Esophagus (tissue), 2 donors: ENCODE results near the gene SUCLG2. TPM values are rescaled to one million over a fixed set of nuclear protein-coding genes. Genes with fewer than 3 reads are reported as not detected.

Source experiments
- H3K27ac ChIP-seq, 2 donors: one replicate each; pipeline ENCODE4 v1.5.1; 2013; ENCODE audit warnings: low read depth in 2 of 2, mild to moderate bottlenecking in 2 of 2, inconsistent platforms in 1 of 2, low read length in 1 of 2, moderate library complexity in 1 of 2
- H3K27me3 ChIP-seq, 2 donors: one replicate each; pipeline ENCODE4 v1.6.1; 2013; ENCODE audit warnings: low read length in 2 of 2, control low read depth in 1 of 2, mild to moderate bottlenecking in 1 of 2; ENCODE audit not compliant: insufficient read depth in 2 of 2, control insufficient read depth in 1 of 2
- H3K36me3 ChIP-seq, 2 donors: one replicate each; pipeline ENCODE4 v1.6.1; 2013; ENCODE audit warnings: low read length in 1 of 2; ENCODE audit not compliant: control insufficient read depth in 2 of 2, insufficient read depth in 2 of 2
- H3K4me1 ChIP-seq, 2 donors: one replicate each; pipeline ENCODE4 v1.6.1; 2013; ENCODE audit warnings: low read length in 1 of 2; ENCODE audit not compliant: control insufficient read depth in 2 of 2, insufficient read depth in 2 of 2
- H3K4me3 ChIP-seq, 2 donors: one replicate each; pipeline ENCODE4 v1.5.1; 2013; ENCODE audit warnings: low read length in 2 of 2, mild to moderate bottlenecking in 2 of 2, low read depth in 1 of 2, moderate library complexity in 1 of 2
- H3K9me3 ChIP-seq, 2 donors: one replicate each; pipeline ENCODE4 v1.6.1; 2013; ENCODE audit warnings: mild to moderate bottlenecking in 2 of 2, low read depth in 1 of 2, low read length in 1 of 2, moderate library complexity in 1 of 2; ENCODE audit not compliant: control insufficient read depth in 2 of 2, insufficient read depth in 1 of 2
- WGBS, 2 donors: extraction: QIAGEN DNeasy Blood & Tissue Kit; methylation state at CpG; one replicate each; pipeline ENCODE4 v1.1.7; 2013; 5-methylcytosine and 5-hydroxymethylcytosine counted together
- polyA plus RNA-seq, 2 donors: library from polyadenylated mRNA; stranded (reverse); fragments of 200-250 nt; gene quantifications; one replicate each; pipeline ENCODE4 v1.2.3, GENCODE V29; 2013
- donor health status: healthy with polysubstance abuse.
- donor health status: Bipolar disorder and iron deficiency.

SUCLG2 gene
- polyA plus RNA-seq, 2 donors: 21.1 to 32.5 TPM

DNA sequence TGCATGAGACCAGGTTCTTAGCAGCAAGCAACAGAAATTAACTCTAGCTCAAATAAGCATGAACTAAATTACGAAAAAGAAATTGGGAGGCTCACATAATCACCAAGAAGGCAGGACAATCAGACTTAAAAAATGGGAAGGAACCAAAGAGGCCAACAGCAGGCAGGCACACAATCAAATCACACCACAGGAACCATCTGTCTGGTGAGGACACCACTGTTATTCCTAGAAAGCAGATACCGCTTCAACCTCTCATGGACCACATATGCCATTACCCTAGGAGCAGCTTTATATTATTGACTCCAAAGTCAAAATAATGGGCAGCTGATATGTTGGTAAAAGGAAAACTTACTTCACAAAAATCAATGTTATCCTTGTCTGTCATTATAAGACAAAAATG lies 51.6 kb downstream of the SUCLG2 start:
- no peaks in the 10 kb centered on the region for H3K27me3 ChIP-seq
- 90 to 93% methylated on average over 2 of the region's 2 CpGs for WGBS, 2 donors
- no peaks in the 10 kb centered on the region for H3K4me1 ChIP-seq

DNA sequence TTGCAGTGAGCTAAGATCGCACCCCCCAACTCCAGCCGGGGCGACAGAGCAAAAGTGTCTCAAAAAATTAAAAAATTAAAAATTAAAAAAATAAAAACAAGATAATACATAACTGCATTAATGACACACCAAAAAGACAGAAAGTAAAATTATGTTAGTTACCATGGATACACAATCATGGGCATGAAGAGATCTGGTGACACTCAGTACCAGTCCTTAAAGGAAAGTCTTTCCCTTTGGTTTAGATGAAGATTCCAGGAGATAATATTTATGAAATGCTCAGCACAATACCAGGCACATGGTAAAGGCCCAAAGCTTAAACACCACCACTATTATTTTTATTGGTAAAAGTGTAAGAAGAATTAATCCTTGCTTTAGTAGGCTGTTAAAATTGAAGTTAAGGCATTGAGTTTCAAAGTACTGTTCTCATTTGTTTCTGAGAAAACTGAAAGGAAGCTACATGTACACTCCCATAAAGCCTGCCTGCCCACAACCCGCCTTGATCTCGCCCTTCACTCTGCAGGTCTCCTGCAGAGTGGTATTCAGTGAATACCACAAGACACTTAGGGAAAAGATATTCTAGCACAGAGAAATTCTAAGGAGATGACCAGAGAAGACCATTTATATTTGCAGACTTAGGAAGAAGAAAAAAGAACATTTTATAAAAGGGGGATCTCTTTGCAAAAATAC lies 52.3 kb downstream of the SUCLG2 start:
- no peak overlapping the region for H3K27ac ChIP-seq
- WGBS, 2 donors: 91 to 94% methylated on average over 5 of the region's 5 CpGs
- no peaks in the 10 kb centered on the region for H3K4me1 ChIP-seq
- peaks cover 3 to 4% of the 10 kb centered on the region in 2 donors for H3K36me3 ChIP-seq
- H3K9me3 ChIP-seq: no peaks in the 10 kb centered on the region
- H3K27me3 ChIP-seq: no peaks in the 10 kb centered on the region
- no peak overlapping the region for H3K4me3 ChIP-seq

More for the DNA sequence above, 51.6 kb downstream of the SUCLG2 start:
- Histone ChIP-seq H3K9me3 (no peaks in the 10 kb centered on the region), H3K36me3 (peaks cover 3 to 5% of the 10 kb centered on the region in 2 donors), H3K4me3 (no peak overlapping the region), H3K27ac (no peak overlapping the region)

DNA sequence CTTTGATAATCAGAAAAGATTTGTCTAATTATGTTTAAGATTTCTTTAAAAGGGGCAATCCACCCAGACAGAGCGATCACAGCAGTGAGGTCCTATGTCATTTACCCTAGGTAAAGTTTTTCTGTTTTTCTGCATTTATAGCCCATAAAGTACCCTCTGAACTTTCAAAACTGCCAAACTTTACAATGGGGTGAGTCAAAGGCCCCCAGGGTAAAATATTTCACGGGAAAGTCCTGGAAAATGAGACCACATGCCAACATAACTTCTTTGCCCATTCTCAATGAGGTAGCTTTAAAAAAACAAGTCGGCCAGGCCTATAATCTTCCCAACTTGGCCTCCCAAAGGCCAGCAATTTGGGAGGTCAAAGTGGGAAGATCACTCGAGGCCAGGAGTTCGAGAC lies 53.0 kb downstream of the SUCLG2 start:
- 69 to 82% methylated on average over 5 of the region's 5 CpGs for WGBS, 2 donors
- Histone ChIP-seq H3K27me3 (no peaks in the 10 kb centered on the region), H3K36me3 (peaks cover 3% of the 10 kb centered on the region in 2 donors)

DNA sequence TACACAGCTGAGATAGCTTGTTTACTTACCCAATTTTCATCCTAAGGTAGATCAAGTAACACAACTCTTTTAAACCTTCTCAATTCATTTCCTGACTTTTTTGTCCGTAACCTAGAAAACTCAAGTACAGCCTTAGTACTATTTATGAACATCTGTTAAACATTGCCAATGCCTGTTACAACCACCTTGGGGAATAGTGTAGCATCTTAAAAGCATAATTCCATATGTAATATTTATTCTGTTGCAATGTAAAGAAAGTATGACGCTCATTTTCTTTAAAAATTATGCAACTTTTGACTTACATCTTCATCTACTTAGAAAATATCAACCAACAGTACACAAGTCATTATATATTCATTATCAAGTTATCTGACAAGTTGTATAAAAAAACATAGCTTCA lies 54.6 kb downstream of the SUCLG2 start:
- Histone ChIP-seq H3K27me3 (no peaks in the 10 kb centered on the region), H3K36me3 (peaks cover 3% of the 10 kb centered on the region in 2 donors), H3K4me3 (no peak overlapping the region), H3K4me1 (no peaks in the 10 kb centered on the region), H3K27ac (no peak overlapping the region), H3K9me3 (no peaks in the 10 kb centered on the region)
- whole genome bisulfite sequencing, 2 donors: 93 to 95% methylated on average over 2 of the region's 2 CpGs

More for the DNA sequence above, 53.0 kb downstream of the SUCLG2 start:
- no peaks in the 10 kb centered on the region for H3K9me3 ChIP-seq
- H3K4me1 ChIP-seq: no peaks in the 10 kb centered on the region
- no peak overlapping the region for H3K27ac ChIP-seq
- no peak overlapping the region for H3K4me3 ChIP-seq

DNA sequence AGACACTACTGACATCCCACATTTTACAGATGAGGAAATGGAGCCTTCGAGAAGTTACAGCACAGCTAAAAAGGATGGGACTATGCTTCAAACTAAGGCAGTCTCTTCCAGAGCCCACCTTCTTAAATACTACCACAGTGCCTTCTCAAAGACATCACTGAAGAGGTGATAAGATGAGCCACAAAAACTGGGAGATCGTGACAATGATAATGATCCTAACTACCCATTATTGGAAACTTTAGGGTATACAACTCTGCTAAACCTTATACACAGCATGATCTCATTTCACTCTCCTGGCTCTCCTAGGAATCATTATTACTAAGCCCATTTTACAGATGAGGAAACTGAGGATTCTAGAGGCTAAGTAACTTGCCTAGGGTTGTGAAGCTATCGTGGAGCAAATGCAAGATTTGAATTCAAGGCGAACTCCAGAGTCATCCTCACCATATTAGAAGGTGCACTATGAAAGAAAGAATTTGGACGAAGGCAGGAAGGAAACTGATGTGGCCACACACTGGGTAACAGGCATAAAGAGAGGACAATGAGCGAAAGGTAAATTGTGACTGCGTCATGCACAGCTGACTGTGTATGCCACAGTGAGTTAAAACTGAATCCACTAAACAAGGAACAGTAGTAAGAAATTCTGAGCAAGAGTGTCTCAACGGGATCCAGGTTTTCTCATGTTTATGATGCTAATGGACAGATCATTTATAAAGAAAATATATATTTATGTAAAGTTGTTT lies 55.4 kb downstream of the SUCLG2 start:
- peaks cover 3% of the 10 kb centered on the region in 2 donors for H3K36me3 ChIP-seq
- H3K4me1 ChIP-seq: no peaks in the 10 kb centered on the region
- H3K9me3 ChIP-seq: no peaks in the 10 kb centered on the region
- no peak overlapping the region for H3K4me3 ChIP-seq
- no peak overlapping the region for H3K27ac ChIP-seq
- WGBS, 2 donors: 92 to 94% methylated on average over 8 of the region's 8 CpGs
- no peaks in the 10 kb centered on the region for H3K27me3 ChIP-seq

DNA sequence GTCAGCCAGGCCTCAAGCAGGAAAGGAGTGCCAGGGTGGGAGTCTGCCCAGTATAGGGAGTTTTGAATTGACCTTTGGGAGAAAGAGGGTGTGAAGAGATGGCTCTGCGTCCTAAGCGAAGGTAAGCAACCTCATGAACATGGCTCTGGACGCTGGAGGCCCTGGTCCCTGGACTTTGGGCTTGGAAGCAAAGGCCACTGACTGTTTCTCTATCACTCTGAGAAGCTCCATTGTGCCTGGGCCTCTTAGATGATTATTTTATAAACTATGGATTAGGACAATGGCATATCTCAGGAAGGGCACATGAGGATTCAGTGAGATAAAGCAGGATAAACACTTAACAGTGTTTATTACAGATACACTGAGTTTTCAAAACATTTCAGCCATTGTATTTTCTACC lies 59.0 kb downstream of the SUCLG2 start:
- Histone ChIP-seq H3K36me3 (peaks cover 3% of the 10 kb centered on the region in 2 donors), H3K4me1 (peaks cover 0 to 3% of the 10 kb centered on the region in 2 donors)

DNA sequence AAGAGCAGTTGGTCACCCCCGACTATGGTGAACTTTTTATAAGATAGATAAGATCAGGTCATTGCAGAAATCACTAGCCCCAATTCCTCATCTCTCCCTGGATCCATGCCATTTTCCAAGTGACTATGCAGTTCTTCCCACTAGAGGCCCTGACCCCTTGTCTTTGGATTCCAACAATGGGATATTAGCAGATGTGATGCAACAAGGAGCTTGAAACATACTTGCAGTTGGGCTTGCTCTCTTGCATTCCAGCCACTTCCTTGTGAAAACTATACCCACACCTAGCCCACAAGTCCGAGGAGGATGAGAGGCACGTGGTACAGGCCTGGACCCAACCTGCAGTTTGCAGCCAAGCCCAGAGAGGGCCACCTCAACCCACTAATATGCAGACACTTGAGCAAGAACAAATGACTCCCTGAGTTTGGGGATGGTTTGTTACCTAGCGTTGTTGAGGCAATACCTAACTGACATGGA lies 60.6 kb downstream of the SUCLG2 start:
- no peaks in the 10 kb centered on the region for H3K27me3 ChIP-seq
- WGBS, 2 donors: 91 to 94% methylated on average over 4 of the region's 4 CpGs
- H3K27ac ChIP-seq: no peak overlapping the region
- no peak overlapping the region for H3K4me3 ChIP-seq
- H3K36me3 ChIP-seq: peaks cover 2% of the 10 kb centered on the region in 2 donors
- no peaks in the 10 kb centered on the region for H3K9me3 ChIP-seq
- H3K4me1 ChIP-seq: peaks cover 0 to 3% of the 10 kb centered on the region in 2 donors

More for the DNA sequence above, 59.0 kb downstream of the SUCLG2 start:
- no peaks in the 10 kb centered on the region for H3K27me3 ChIP-seq
- WGBS, 2 donors: 91 to 96% methylated on average over 3 of the region's 3 CpGs
- no peak overlapping the region for H3K27ac ChIP-seq
- no peaks in the 10 kb centered on the region for H3K9me3 ChIP-seq
- H3K4me3 ChIP-seq: no peak overlapping the region

DNA sequence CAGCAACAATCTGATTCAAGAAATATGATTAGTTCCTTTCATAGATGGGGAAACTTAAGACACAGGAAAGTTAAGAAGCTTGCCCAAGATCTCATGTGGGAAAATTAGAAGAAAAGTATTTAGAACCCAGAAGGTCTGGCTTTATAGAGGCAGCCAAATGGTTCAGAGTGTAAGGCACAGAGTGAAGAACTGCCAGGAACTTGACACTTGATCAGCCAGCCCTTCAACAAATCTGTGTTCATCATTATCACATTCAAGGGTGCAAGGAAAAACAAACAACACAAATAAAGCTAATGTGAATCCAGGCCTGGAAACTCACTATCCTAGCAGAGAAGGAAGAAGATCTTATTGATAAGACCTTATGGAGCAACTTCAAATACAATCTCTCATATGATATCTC lies 62.4 kb downstream of the SUCLG2 start:
- H3K27ac ChIP-seq: no peak overlapping the region
- no peak overlapping the region for H3K4me3 ChIP-seq
- peaks cover 0 to 2% of the 10 kb centered on the region in 2 donors for H3K36me3 ChIP-seq
- no peaks in the 10 kb centered on the region for H3K27me3 ChIP-seq
- no peaks in the 10 kb centered on the region for H3K9me3 ChIP-seq
- H3K4me1 ChIP-seq: peaks cover 0 to 3% of the 10 kb centered on the region in 2 donors

DNA sequence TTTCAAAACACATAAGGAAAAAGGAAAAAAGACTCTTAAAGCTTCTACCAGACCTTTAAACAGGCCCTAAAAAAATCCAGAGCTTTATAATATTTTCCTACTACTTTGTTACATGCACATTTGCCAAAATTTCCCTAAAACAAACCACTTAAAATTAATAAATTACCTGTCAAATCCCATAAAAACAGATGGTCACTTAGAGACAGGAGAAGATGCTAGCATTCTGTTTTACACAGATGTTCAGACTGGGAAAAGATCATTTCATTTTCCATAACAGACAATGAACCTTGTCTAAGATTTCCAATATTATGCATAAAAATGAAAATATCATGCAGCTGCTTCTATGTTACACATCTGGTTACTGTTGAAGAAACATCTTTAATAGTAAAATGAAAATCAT lies 66.6 kb downstream of the SUCLG2 start:
- Histone ChIP-seq H3K4me1 (no peaks in the 10 kb centered on the region), H3K27ac (no peak overlapping the region), H3K9me3 (no peaks in the 10 kb centered on the region), H3K36me3 (peaks cover 0 to 2% of the 10 kb centered on the region in 2 donors), H3K4me3 (no peak overlapping the region), H3K27me3 (no peaks in the 10 kb centered on the region)
